ENCODE data around the gene TRPM1. TPM values are rescaled to one million over a fixed set of nuclear protein-coding genes. Genes with fewer than 3 reads are reported as not detected.

The TRPM1 gene
- total RNA-seq, 6 donors from 2014 or later: not detected

DNA sequence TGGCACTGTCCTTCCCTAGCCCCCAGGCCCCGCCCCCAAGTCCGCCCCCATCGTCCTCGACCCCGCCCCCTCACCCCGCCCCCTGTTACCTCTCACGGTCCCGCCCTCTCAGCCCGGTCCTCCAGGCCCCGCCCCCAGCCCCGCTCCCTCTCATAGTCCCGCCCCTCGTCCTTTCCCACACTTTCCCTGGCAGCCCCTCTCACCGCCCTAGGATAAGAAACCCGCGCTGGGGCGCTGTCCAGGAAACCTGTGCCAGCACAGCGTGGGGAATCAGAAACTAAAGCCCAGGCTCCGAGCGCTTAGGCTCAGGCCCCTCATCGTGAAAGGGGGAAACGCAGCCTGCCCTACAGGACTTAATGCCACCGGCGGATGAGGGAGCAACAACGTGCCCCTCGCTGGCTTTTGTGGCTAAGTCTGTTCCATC, 20.9 kb downstream of the TRPM1 start:
- DNase-seq (peak; percentile 68 to 88), ATAC-seq (ENCODE audit: low FRiP score in 2 of 2) (peak; percentile 24 to 81)
- TF ChIP-seq, protein P1, sequence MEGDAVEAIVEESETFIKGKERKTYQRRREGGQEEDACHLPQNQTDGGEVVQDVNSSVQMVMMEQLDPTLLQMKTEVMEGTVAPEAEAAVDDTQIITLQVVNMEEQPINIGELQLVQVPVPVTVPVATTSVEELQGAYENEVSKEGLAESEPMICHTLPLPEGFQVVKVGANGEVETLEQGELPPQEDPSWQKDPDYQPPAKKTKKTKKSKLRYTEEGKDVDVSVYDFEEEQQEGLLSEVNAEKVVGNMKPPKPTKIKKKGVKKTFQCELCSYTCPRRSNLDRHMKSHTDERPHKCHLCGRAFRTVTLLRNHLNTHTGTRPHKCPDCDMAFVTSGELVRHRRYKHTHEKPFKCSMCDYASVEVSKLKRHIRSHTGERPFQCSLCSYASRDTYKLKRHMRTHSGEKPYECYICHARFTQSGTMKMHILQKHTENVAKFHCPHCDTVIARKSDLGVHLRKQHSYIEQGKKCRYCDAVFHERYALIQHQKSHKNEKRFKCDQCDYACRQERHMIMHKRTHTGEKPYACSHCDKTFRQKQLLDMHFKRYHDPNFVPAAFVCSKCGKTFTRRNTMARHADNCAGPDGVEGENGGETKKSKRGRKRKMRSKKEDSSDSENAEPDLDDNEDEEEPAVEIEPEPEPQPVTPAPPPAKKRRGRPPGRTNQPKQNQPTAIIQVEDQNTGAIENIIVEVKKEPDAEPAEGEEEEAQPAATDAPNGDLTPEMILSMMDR (IDR thresholded peaks at IDR 0.05): no peak
- TF ChIP-seq POLR2A (IDR thresholded peaks at IDR 0.05): no peak
- no peak for TF ChIP-seq EP300 (IDR thresholded peaks at IDR 0.05)
- TF ChIP-seq POLR2AphosphoS5 (IDR thresholded peaks at IDR 0.05): no peak
- peak overlapping the region in 3 of 4 donors; percentile 25 to 35 (median 28) for H3K4me3 ChIP-seq
- no peaks in the 10 kb centered on the region for H3K27me3 ChIP-seq
- WGBS, 2 donors: 30 to 44% methylated on average over 24 to 26 of the region's 26 CpGs
- no peaks in the 10 kb centered on the region for H3K9me3 ChIP-seq
- H3K27ac ChIP-seq: peak overlapping the region in 1 of 4 donors; percentile 35
- peaks cover 9 to 16% (median 12%) of the 10 kb centered on the region in 4 donors for H3K4me1 ChIP-seq
- H3K36me3 ChIP-seq: no peaks in the 10 kb centered on the region

DNA sequence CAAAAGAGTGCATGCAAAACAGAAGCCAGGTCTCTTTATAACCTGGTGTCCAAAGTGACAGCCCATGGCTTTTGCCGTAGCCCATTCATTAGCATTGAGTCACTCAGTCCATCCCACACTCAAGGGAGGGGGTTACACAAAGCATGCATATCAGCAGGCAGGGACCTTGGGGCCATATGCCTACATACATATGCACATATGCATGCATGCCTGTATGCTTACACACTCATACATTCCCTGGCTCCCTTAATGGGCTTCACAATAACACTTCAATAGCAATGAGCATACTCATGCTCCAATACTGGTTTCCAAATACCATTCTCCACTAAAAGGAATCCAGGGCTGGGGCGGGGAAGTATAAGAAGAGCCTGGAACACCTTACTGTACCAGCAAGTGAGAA, 22.0 kb downstream of the TRPM1 start:
- no peak for TF ChIP-seq POLR2AphosphoS5 (IDR thresholded peaks at IDR 0.05)
- TF ChIP-seq EP300 (IDR thresholded peaks at IDR 0.05): no peak
- no peak for TF ChIP-seq POLR2A (IDR thresholded peaks at IDR 0.05)
- 63 to 68% methylated on average over 2 of the region's 2 CpGs for WGBS, 2 donors
- Histone ChIP-seq H3K27me3 (no peaks in the 10 kb centered on the region), H3K36me3 (no peaks in the 10 kb centered on the region), H3K4me3 (no peak overlapping the region), H3K4me1 (peaks cover 9 to 16% (median 12%) of the 10 kb centered on the region in 4 donors), H3K9me3 (no peaks in the 10 kb centered on the region), H3K27ac (no peak overlapping the region)
- ATAC-seq (ENCODE audit: low FRiP score in 2 of 2): peak in 1 of 2 donors; percentile 46
- no peak for DNase-seq

DNA sequence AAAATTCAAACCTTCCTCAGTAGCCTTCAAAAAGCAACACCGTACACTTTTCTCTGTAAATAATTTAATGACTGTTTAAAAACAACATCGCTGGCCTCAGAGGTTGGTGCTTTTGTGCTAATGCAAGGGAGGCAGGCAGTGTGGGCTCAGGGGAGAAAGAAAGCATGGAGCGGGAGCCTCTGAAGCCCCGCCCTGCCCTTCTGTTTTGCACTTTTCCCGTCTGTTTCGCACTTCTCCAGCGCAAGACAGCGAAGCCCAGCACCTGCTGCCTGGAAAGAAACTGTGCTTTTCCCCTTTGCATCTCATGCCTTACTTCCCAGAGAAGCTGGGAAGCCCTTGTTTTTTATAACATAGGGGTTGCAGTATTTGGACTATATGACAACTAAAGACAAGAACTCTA, 23.1 kb downstream of the TRPM1 start:
- no peak for ATAC-seq (ENCODE audit: low FRiP score in 2 of 2)
- H3K27me3 ChIP-seq: no peaks in the 10 kb centered on the region
- no peaks in the 10 kb centered on the region for H3K36me3 ChIP-seq
- WGBS, 2 donors: 79 to 92% methylated on average over 8 of the region's 8 CpGs
- no peak overlapping the region for H3K4me3 ChIP-seq
- H3K4me1 ChIP-seq: peaks cover 7 to 13% (median 10%) of the 10 kb centered on the region in 4 donors
- H3K27ac ChIP-seq: no peak overlapping the region
- H3K9me3 ChIP-seq: no peaks in the 10 kb centered on the region
- DNase-seq: no peak
- TF ChIP-seq POLR2A (IDR thresholded peaks at IDR 0.05): no peak
- TF ChIP-seq POLR2AphosphoS5 (IDR thresholded peaks at IDR 0.05): no peak
- no peak for TF ChIP-seq EP300 (IDR thresholded peaks at IDR 0.05)
- TF ChIP-seq, protein P1 (IDR thresholded peaks at IDR 0.05): no peak

DNA sequence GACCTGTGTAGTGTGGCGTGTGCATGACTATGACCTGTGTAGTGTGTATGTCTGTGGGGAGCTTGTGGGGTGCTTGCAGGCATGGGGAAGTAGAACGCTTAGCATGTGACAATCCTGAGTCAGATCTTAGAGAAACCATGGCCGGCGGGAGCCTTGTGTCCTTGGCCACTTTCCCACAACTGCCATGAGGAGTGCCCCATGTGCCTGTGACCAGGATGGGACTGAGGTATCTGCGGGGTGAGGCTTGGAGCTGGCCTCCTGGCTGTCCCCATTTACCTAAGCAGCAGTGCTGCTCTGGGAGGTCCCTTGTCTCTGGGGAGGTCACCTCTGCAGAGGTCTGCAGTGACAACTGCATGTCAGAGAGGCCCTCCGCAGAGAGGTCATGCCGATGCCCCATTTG, 23.6 kb downstream of the TRPM1 start:
- no peaks in the 10 kb centered on the region for H3K9me3 ChIP-seq
- no peak for ATAC-seq (ENCODE audit: low FRiP score in 2 of 2)
- peaks cover 2 to 8% (median 5%) of the 10 kb centered on the region in 4 donors for H3K4me1 ChIP-seq
- no peaks in the 10 kb centered on the region for H3K36me3 ChIP-seq
- no peak for TF ChIP-seq EP300 (IDR thresholded peaks at IDR 0.05)
- no peak for TF ChIP-seq POLR2A (IDR thresholded peaks at IDR 0.05)
- TF ChIP-seq, protein P1 (IDR thresholded peaks at IDR 0.05): no peak
- TF ChIP-seq POLR2AphosphoS5 (IDR thresholded peaks at IDR 0.05): no peak
- H3K27me3 ChIP-seq: no peaks in the 10 kb centered on the region
- no peak overlapping the region for H3K27ac ChIP-seq
- DNase-seq: no peak
- no peak overlapping the region for H3K4me3 ChIP-seq
- 75 to 84% methylated on average over 5 to 7 of the region's 7 CpGs for WGBS, 2 donors

DNA sequence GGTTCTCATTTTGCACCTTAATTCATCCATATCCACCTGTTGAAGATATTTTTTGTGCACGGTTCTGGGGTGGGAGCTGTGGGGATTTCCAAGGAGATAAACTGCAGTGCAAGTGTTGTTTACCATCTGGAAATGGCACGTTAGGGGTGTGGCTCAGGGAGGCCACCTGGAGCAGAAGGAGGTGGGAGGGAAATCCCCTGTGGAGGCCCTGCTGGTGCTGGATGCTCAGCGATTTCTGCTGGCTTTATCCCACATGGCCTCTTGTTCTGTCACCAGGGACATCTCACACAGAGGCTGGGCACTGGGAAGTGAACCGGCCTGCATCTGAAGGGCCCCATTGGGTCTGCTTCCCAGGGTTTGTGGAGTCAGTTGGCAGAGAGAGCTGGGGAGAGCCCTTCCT, 24.3 kb downstream of the TRPM1 start:
- DNase-seq (no peak), ATAC-seq (ENCODE audit: low FRiP score in 2 of 2) (no peak)
- WGBS, 2 donors: 30 to 35% methylated on average over 2 to 4 of the region's 4 CpGs
- no peaks in the 10 kb centered on the region for H3K27me3 ChIP-seq
- no peaks in the 10 kb centered on the region for H3K9me3 ChIP-seq
- no peaks in the 10 kb centered on the region for H3K36me3 ChIP-seq
- no peak overlapping the region for H3K27ac ChIP-seq
- H3K4me3 ChIP-seq: no peak overlapping the region
- peaks cover 0 to 7% (median 2%) of the 10 kb centered on the region in 4 donors for H3K4me1 ChIP-seq
- TF ChIP-seq POLR2AphosphoS5 (IDR thresholded peaks at IDR 0.05) (no peak), EP300 (IDR thresholded peaks at IDR 0.05) (no peak), POLR2A (IDR thresholded peaks at IDR 0.05) (no peak)
- TF ChIP-seq, protein P1 (IDR thresholded peaks at IDR 0.05): no peak
